Fibroblast of the aortic adventitia (primary cell): ENCODE results near the gene SURF1. TPM values are rescaled to one million over a fixed set of nuclear protein-coding genes. Genes with fewer than 3 reads are reported as not detected.
A peak's percentile ranks its signal among the peaks of the same experiment; 100 is the strongest.
"Not testable (repeated sequence)": the region's sequence is repeated elsewhere in the genome, so short reads cannot be mapped to it uniquely, and the experiment has no call there.

Experiments used
- DNase-seq: peaks from one replicate; pipeline ENCODE4 v3.0.0-alpha.2; 2010; ENCODE audit warnings: low read depth
- H3K4me3 ChIP-seq: 2 replicates; pipeline ENCODE4 v1.5.1; 2011; ENCODE audit warnings: low read depth, mild to moderate bottlenecking, control low read depth, low read length, moderate library complexity
- CTCF ChIP-seq: IDR thresholded peaks from 2 replicates; pipeline ENCODE4 v1.5.1; 2011; ENCODE audit warnings: mild to moderate bottlenecking, low read length, control low read depth, inconsistent platforms; ENCODE audit not compliant: insufficient read depth
- total RNA-seq: library from RNA; depleted of rRNA; stranded (reverse); fragments of >200 nt; gene quantifications from 2 replicates; pipeline ENCODE4 v1.2.3, GENCODE V29; 2012; ENCODE audit warnings: low replicate concordance

The SURF1 gene
- total RNA-seq, 1 donor: 25.1 TPM

GRCh38 chr9:133331221-133331620, 25.1 kb downstream of the SURF1 start:
- H3K4me3 ChIP-seq: no peak overlapping the region
- no peak for DNase-seq
- no peak for TF ChIP-seq CTCF

DNA sequence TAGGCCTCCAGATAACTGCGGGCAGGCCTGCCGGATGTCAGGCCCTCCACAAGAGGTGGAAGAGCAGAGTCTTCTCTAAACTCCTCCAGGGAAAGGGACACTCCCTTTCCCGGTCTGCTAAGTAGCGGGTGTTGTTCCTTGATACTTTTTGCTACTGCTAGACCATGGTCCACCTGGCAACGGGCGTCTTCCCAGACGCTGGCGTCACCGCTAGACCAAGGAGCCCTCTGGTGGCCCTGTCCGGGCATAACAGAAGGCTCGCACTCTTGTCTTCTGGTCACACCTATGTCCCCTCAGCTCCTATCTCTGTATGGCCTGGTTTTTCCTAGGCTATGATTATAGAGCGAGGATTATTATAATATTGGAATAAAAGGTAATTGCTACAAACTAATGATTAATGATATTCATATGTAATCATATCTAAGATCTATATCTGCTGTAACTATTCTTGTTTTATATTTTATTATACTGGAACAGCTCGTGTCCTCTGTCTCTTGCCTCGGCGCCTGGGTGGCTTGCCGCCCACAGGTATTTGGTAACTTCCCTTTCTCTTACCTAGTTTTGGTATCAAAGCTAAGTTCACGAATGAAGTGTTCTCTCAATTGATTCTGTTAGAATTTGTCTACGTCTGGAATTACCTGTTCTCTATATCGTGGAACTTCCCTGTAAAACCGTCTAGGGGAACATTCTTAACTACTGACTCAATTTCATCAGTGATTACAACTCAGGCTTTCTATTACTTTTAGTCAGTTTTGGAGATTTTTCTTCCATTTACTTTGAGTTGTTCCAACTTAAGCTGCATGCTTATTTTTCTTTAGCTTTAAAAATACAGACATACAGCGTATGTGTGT, 26.8 kb downstream of the SURF1 start:
- TF ChIP-seq CTCF: peak; percentile 49
- H3K4me3 ChIP-seq: not testable (repeated sequence)
- peak; percentile 15 for DNase-seq

DNA sequence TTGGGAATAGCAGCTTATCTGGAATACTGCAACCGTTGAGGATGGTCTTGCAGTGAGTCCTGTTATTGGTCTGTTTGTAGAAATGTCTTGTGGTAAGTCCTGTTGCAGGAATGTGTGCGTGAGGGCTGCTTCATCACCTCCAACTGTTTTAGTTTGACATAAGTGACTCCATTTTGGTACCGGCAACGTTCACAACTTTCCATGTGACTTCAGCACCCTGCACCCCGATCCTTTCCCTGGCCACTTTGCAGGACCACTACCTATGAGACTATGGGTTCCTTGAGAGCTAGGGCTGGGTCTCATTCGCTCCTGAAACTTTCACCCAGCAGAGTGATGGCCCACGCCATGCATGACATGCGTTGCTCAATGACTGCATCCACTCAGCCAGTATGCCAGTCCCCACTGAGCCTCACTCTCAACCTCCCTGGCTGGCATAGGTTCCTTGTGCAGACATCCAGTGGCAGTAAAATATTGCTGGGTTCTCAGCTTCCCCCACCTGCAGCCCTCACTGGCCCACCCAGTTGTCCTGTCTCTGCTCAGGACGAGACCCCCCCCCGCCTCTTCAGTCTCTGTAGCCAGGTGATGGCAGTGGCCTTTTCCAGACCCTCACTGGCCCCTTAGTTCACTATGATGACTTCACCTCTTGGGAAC, 28.3 kb downstream of the SURF1 start:
- TF ChIP-seq CTCF: no peak
- DNase-seq: no peak
- H3K4me3 ChIP-seq: no peak overlapping the region

- not testable (repeated sequence) for DNase-seq, H3K4me3 ChIP-seq
Measured at GRCh38 chr9:133327021-133327420, 29.3 kb downstream of the SURF1 start.

GRCh38 chr9:133323991-133324703, 32.1 kb downstream of the SURF1 start:
- TF ChIP-seq CTCF: no peak
- H3K4me3 ChIP-seq: no peak overlapping the region
- no peak for DNase-seq

GRCh38 chr9:133323211-133323610, 33.1 kb downstream of the SURF1 start:
- H3K4me3 ChIP-seq: no peak overlapping the region
- no peak for DNase-seq
- TF ChIP-seq CTCF: no peak

GRCh38 chr9:133322701-133323100, 33.6 kb downstream of the SURF1 start:
- no peak for DNase-seq
- no peak for TF ChIP-seq CTCF
- H3K4me3 ChIP-seq: no peak overlapping the region
